ENCODE measurements around the gene GJA4. TPM values are rescaled to one million over a fixed set of nuclear protein-coding genes. Genes with fewer than 3 reads are reported as not detected.

The GJA4 gene
- total and polyA plus RNA-seq, 8 donors: 21.1 to 34.7 (median 29.1) TPM

- H3K27me3 ChIP-seq: peaks cover 0 to 5% of the 10 kb centered on the region in 2 donors
- no peak for DNase-seq
- intact Hi-C loops (cut with DNase I): no loop called here
- no peak within 1 kb of the TSS for H3K27ac ChIP-seq
- no peaks in the 10 kb centered on the region for H3K4me1 ChIP-seq
- H3K9me3 ChIP-seq: no peaks in the 10 kb centered on the region
- TF ChIP-seq CTCF (IDR thresholded peaks at IDR 0.05): no peak
- no peak within 1 kb of the TSS for H3K4me3 ChIP-seq
- no peaks in the 10 kb centered on the region for H3K36me3 ChIP-seq
- ATAC-seq: peak; percentile 19
Observed at GRCh38 chr1:34759503-34760357, 33.1 kb upstream of the GJA4 start, which contains the start of gene GJB4. Gene GJB4 (plus strand): TSS chr1:34759740. CDS start chr1:34761255, 1,515 bp downstream.

- Histone ChIP-seq H3K27ac (no peak overlapping the region), H3K9me3 (no peaks in the 10 kb centered on the region), H3K27me3 (peaks cover 0 to 5% of the 10 kb centered on the region in 2 donors), H3K4me3 (no peak overlapping the region), H3K4me1 (no peaks in the 10 kb centered on the region), H3K36me3 (no peaks in the 10 kb centered on the region)
- no peak for DNase-seq
- ATAC-seq: no peak
- intact Hi-C loops (cut with DNase I): no loop called here
- no peak for TF ChIP-seq CTCF (IDR thresholded peaks at IDR 0.05)
Observed at GRCh38 chr1:34761176-34761761, 31.5 kb upstream of the GJA4 start.

GRCh38 chr1:34761776-34762307 lies 31.0 kb upstream of the GJA4 start:
- Histone ChIP-seq H3K4me3 (no peak overlapping the region), H3K9me3 (no peaks in the 10 kb centered on the region), H3K36me3 (no peaks in the 10 kb centered on the region), H3K27me3 (peaks cover 0 to 5% of the 10 kb centered on the region in 2 donors), H3K4me1 (no peaks in the 10 kb centered on the region), H3K27ac (no peak overlapping the region)
- TF ChIP-seq CTCF (IDR thresholded peaks at IDR 0.05): no peak
- no peak for ATAC-seq
- intact Hi-C loops (cut with DNase I): no loop called here
- no peak for DNase-seq

GRCh38 chr1:34762474-34763141 lies 30.2 kb upstream of the GJA4 start:
- DNase-seq: peak in 1 of 4 donors; percentile 16
- Histone ChIP-seq H3K36me3 (no peaks in the 10 kb centered on the region), H3K4me1 (no peaks in the 10 kb centered on the region), H3K9me3 (no peaks in the 10 kb centered on the region), H3K27ac (no peak overlapping the region), H3K27me3 (peaks cover 0 to 5% of the 10 kb centered on the region in 2 donors), H3K4me3 (no peak overlapping the region)
- no peak for ATAC-seq
- intact Hi-C loops (cut with DNase I): no loop called here
- no peak for TF ChIP-seq CTCF (IDR thresholded peaks at IDR 0.05)
